Neural progenitor cell (in vitro differentiated cells): ENCODE results near the gene ITCH.

Experiments used
- CTCF ChIP-seq: fragments of 200-600 bp; sonication (generic); IDR thresholded peaks from 2 replicates; pipeline ENCODE4 v1.5.1; 2017; ENCODE audit warnings: antibody characterized with exemption, mild to moderate bottlenecking
- EZH2 ChIP-seq: fragments of 200-600 bp; sonication (generic); IDR thresholded peaks from 2 replicates; pipeline ENCODE4 v1.6.1; 2017; ENCODE audit warnings: antibody characterized with exemption, mild to moderate bottlenecking, moderate library complexity
- EZH2phosphoT487 ChIP-seq: fragments of 200-600 bp; sonication (generic); IDR thresholded peaks from 2 replicates; pipeline ENCODE4 v1.6.1; 2017; ENCODE audit warnings: antibody characterized with exemption

DNA sequence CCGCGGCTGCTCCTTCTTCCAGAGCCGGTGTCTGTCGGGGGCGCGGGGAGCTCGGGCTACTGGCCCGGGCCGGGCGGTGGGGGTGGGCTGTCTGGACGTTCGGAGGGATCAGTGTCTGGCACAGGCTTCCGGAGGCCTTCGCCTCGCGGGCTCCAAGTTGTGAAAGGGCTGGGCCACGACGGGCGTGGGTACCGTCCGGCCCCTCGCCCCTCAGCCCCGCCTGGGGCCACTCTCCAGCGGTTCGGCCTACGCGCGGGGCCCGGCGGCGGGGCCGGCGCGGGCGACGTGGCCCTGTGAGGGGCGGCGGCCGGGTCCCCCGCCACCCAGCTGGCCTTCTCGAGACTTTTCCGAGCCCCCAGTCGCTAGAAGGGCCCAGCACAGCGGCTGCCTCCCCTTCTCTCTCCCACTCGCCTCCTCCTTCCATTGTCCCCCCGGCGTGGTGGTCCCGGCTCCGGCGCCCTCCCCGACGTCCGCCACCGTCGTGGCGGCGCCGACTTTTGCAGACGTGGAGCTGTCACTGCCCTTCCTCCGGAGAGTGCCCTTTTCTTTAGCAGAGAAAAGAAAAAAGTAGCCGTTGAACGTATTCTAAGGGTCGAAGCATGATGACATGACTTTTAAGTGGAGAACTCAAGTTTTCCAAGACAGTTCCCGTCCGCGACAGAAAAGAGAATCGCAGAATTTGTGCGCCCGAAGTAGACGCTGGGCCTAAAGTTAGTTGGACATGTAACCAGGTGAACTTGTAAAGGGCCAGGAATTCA is 571 bp downstream of the ITCH start:
- TF ChIP-seq CTCF (no peak), EZH2phosphoT487 (no peak), EZH2 (no peak)
